ENCODE data around the gene GDPD5. TPM values are rescaled to one million over a fixed set of nuclear protein-coding genes. Genes with fewer than 3 reads are reported as not detected.

Gene GDPD5
- total RNA-seq, 2 donors from 2014 or later: 3.0 to 8.6 TPM

GRCh38 chr11:75408957-75409219 lies 116.9 kb downstream of the GDPD5 start:
- no CpG with 5 or more reads among the region's 2 CpGs for WGBS, 2 experiments (ENCODE audit: insufficient coverage in 1 of 2, insufficient read length in 1 of 2)
- Histone ChIP-seq H3K36me3 (ENCODE audit: control insufficient read depth, insufficient read depth, low read length) (peaks cover 70% of the 10 kb centered on the region), H3K27me3 (ENCODE audit: control insufficient read depth, insufficient read depth, low read length, poor library complexity, severe bottlenecking) (no peaks in the 10 kb centered on the region), H3K4me3 (ENCODE audit: low read length) (no peak overlapping the region), H3K9ac (ENCODE audit: extremely low read depth, low read length, poor library complexity, severe bottlenecking) (no peak overlapping the region), H3K27ac (ENCODE audit: low read depth, low read length) (no peak overlapping the region), H3K4me1 (ENCODE audit: control insufficient read depth, insufficient read depth, low read length) (peaks cover 17% of the 10 kb centered on the region), H3K9me3 (ENCODE audit: control insufficient read depth, low read length) (no peaks in the 10 kb centered on the region)
- Mint-ChIP-seq H3K4me1 (peaks cover 20% of the 10 kb centered on the region), H3K27me3 (ENCODE audit: insufficient read depth) (no peaks in the 10 kb centered on the region), H3K27ac (no peak overlapping the region), H3K9me3 (peaks cover 1% of the 10 kb centered on the region), H3K4me3 (no peak overlapping the region), H3K36me3 (ENCODE audit: low read depth) (peaks cover 74% of the 10 kb centered on the region)
- DNase-seq: no peak
- TF ChIP-seq CTCF (conservative IDR thresholded peaks at IDR 0.05): no peak

- Histone ChIP-seq H3K36me3 (ENCODE audit: control insufficient read depth, insufficient read depth, low read length) (peaks cover 76% of the 10 kb centered on the region), H3K9ac (ENCODE audit: extremely low read depth, low read length, poor library complexity, severe bottlenecking) (no peak overlapping the region), H3K4me1 (ENCODE audit: control insufficient read depth, insufficient read depth, low read length) (peaks cover 31% of the 10 kb centered on the region), H3K4me3 (ENCODE audit: low read length) (no peak overlapping the region), H3K27me3 (ENCODE audit: control insufficient read depth, insufficient read depth, low read length, poor library complexity, severe bottlenecking) (no peaks in the 10 kb centered on the region), H3K9me3 (ENCODE audit: control insufficient read depth, low read length) (no peaks in the 10 kb centered on the region), H3K27ac (ENCODE audit: low read depth, low read length) (no peak overlapping the region)
- TF ChIP-seq CTCF (conservative IDR thresholded peaks at IDR 0.05): no peak
- H3K4me1 Mint-ChIP-seq: peaks cover 45% of the 10 kb centered on the region
- 67% methylated on average over 1 of the region's 1 CpG; no CpG with 5 or more reads in 1 of the 2 experiments for WGBS, 2 experiments (ENCODE audit: insufficient coverage in 1 of 2, insufficient read length in 1 of 2)
- DNase-seq: peak; percentile 46
- H3K27ac Mint-ChIP-seq: peak overlapping the region; percentile 77
- no peaks in the 10 kb centered on the region for H3K27me3 Mint-ChIP-seq (ENCODE audit: insufficient read depth)
- no peak overlapping the region for H3K4me3 Mint-ChIP-seq
- peaks cover 77% of the 10 kb centered on the region for H3K36me3 Mint-ChIP-seq (ENCODE audit: low read depth)
- H3K9me3 Mint-ChIP-seq: peaks cover 1% of the 10 kb centered on the region
These were observed 119.4 kb downstream of the GDPD5 start for GRCh38 chr11:75406338-75406777.

GRCh38 chr11:75403983-75404658 lies 121.6 kb downstream of the GDPD5 start:
- no peaks in the 10 kb centered on the region for H3K27me3 Mint-ChIP-seq (ENCODE audit: insufficient read depth)
- H3K9me3 ChIP-seq (ENCODE audit: control insufficient read depth, low read length): no peaks in the 10 kb centered on the region
- no peaks in the 10 kb centered on the region for H3K9me3 Mint-ChIP-seq
- 96 to 98% methylated on average over 14 to 15 of the region's 15 CpGs for WGBS, 2 experiments (ENCODE audit: insufficient coverage in 1 of 2, insufficient read length in 1 of 2)
- peaks cover 88% of the 10 kb centered on the region for H3K36me3 Mint-ChIP-seq (ENCODE audit: low read depth)
- no peak for DNase-seq
- H3K27me3 ChIP-seq (ENCODE audit: control insufficient read depth, insufficient read depth, low read length, poor library complexity, severe bottlenecking): no peaks in the 10 kb centered on the region
- peak overlapping the region; percentile 71 for H3K27ac Mint-ChIP-seq
- peaks cover 31% of the 10 kb centered on the region for H3K4me1 ChIP-seq (ENCODE audit: control insufficient read depth, insufficient read depth, low read length)
- H3K4me3 ChIP-seq (ENCODE audit: low read length): peak overlapping the region; percentile 95
- peaks cover 89% of the 10 kb centered on the region for H3K36me3 ChIP-seq (ENCODE audit: control insufficient read depth, insufficient read depth, low read length)
- no peak overlapping the region for H3K4me3 Mint-ChIP-seq
- no peak overlapping the region for H3K9ac ChIP-seq (ENCODE audit: extremely low read depth, low read length, poor library complexity, severe bottlenecking)
- peaks cover 51% of the 10 kb centered on the region for H3K4me1 Mint-ChIP-seq
- no peak for TF ChIP-seq CTCF (conservative IDR thresholded peaks at IDR 0.05)
- H3K27ac ChIP-seq (ENCODE audit: low read depth, low read length): no peak overlapping the region
